ENCODE data around the gene ESYT2.

ESYT2 gene

GRCh38 chr7:158808126-158808525, 21.2 kb downstream of the ESYT2 start:
- H3K4me3 ChIP-seq (ENCODE audit: low read length), result no peak overlapping the region
- no peak for TF ChIP-seq CTCF (conservative IDR thresholded peaks at IDR 0.05; ENCODE audit: low read length)
- no peak for DNase-seq (ENCODE audit: low read depth)

- no peak for TF ChIP-seq CTCF (conservative IDR thresholded peaks at IDR 0.05; ENCODE audit: low read length)
- no peak for DNase-seq (ENCODE audit: low read depth)
- H3K4me3 ChIP-seq (ENCODE audit: low read length), result no peak overlapping the region
These were observed 23.4 kb downstream of the ESYT2 start for GRCh38 chr7:158805937-158806336.

GRCh38 chr7:158805414-158805813, 23.9 kb downstream of the ESYT2 start:
- no peak for TF ChIP-seq CTCF (conservative IDR thresholded peaks at IDR 0.05; ENCODE audit: low read length)
- DNase-seq (ENCODE audit: low read depth), result no peak

GRCh38 chr7:158804335-158804734, 25.0 kb downstream of the ESYT2 start:
- DNase-seq (ENCODE audit: low read depth), result no peak
- H3K4me3 ChIP-seq (ENCODE audit: low read length), result no peak overlapping the region
- TF ChIP-seq CTCF (conservative IDR thresholded peaks at IDR 0.05; ENCODE audit: low read length), result no peak

More at GRCh38 chr7:158805414-158805813, 23.9 kb downstream of the ESYT2 start:
- no peak overlapping the region for H3K4me3 ChIP-seq (ENCODE audit: low read length)

GRCh38 chr7:158803367-158803969, 25.8 kb downstream of the ESYT2 start:
- TF ChIP-seq CTCF (conservative IDR thresholded peaks at IDR 0.05; ENCODE audit: low read length), result no peak
- no peak overlapping the region for H3K4me3 ChIP-seq (ENCODE audit: low read length)
- no peak for DNase-seq (ENCODE audit: low read depth)

GRCh38 chr7:158802535-158803366, 26.6 kb downstream of the ESYT2 start:
- DNase-seq (ENCODE audit: low read depth), result peak; percentile 78
- no peak for TF ChIP-seq CTCF (conservative IDR thresholded peaks at IDR 0.05; ENCODE audit: low read length)
- no peak overlapping the region for H3K4me3 ChIP-seq (ENCODE audit: low read length)

- DNase-seq (ENCODE audit: low read depth), result no peak
- no peak for TF ChIP-seq CTCF (conservative IDR thresholded peaks at IDR 0.05; ENCODE audit: low read length)
- H3K4me3 ChIP-seq (ENCODE audit: low read length), result no peak overlapping the region
These were observed 30.6 kb downstream of the ESYT2 start for GRCh38 chr7:158798741-158799140.
